ENCODE measurements around the gene ANKRD22.
A peak's percentile ranks its signal among the peaks of the same experiment; 100 is the strongest.
"Not testable (repeated sequence)": the region's sequence is repeated elsewhere in the genome, so short reads cannot be mapped to it uniquely, and the experiment has no call there.

The ANKRD22 gene

GRCh38 chr10:88877298-88877697 is 25.7 kb upstream of the ANKRD22 start:
- no peak for DNase-seq

GRCh38 chr10:88875081-88875480 is 23.4 kb upstream of the ANKRD22 start:
- DNase-seq = no peak

- peak; percentile 50 for DNase-seq
Measured at GRCh38 chr10:88874281-88874680, 22.6 kb upstream of the ANKRD22 start.

- DNase-seq = no peak
Measured at GRCh38 chr10:88873757-88874156, 22.1 kb upstream of the ANKRD22 start.

- no peak for DNase-seq
Measured at GRCh38 chr10:88870089-88870488, 18.4 kb upstream of the ANKRD22 start.

- DNase-seq = no peak
Measured at GRCh38 chr10:88866454-88866853, 14.8 kb upstream of the ANKRD22 start.

GRCh38 chr10:88865281-88865876 is 13.7 kb upstream of the ANKRD22 start:
- DNase-seq = no peak

GRCh38 chr10:88861036-88861435 is 9.4 kb upstream of the ANKRD22 start:
- DNase-seq = no peak

- DNase-seq = no peak
Measured at GRCh38 chr10:88858491-88858890, 6.8 kb upstream of the ANKRD22 start.

- no peak for DNase-seq
Measured at GRCh38 chr10:88857831-88858230, 6.2 kb upstream of the ANKRD22 start.

GRCh38 chr10:88854684-88855083 is 3.0 kb upstream of the ANKRD22 start:
- no peak for DNase-seq

- no peak for DNase-seq
Measured at GRCh38 chr10:88853155-88853881, 1.7 kb upstream of the ANKRD22 start.

- DNase-seq = no peak
Measured at GRCh38 chr10:88852327-88852726, 683 bp upstream of the ANKRD22 start.

- no peak for DNase-seq
Measured at GRCh38 chr10:88850712-88851111, 932 bp downstream of the ANKRD22 start.

- no peak for DNase-seq
Measured at GRCh38 chr10:88849234-88849633, 2.4 kb downstream of the ANKRD22 start.

GRCh38 chr10:88848499-88848898 is 3.1 kb downstream of the ANKRD22 start:
- peak; percentile 69 for DNase-seq

- DNase-seq = no peak
Measured at GRCh38 chr10:88843171-88843570, 8.5 kb downstream of the ANKRD22 start.

GRCh38 chr10:88841316-88842111 is 10.1 kb downstream of the ANKRD22 start:
- DNase-seq = no peak

GRCh38 chr10:88840881-88841280 is 10.8 kb downstream of the ANKRD22 start:
- no peak for DNase-seq

GRCh38 chr10:88840104-88840503 is 11.5 kb downstream of the ANKRD22 start:
- no peak for DNase-seq

- no peak for DNase-seq
Measured at GRCh38 chr10:88838766-88839350, 12.8 kb downstream of the ANKRD22 start.

GRCh38 chr10:88837632-88838031 is 14.0 kb downstream of the ANKRD22 start:
- DNase-seq = not testable (repeated sequence)

GRCh38 chr10:88835910-88836221 is 15.8 kb downstream of the ANKRD22 start:
- DNase-seq = no peak
